SW480 (cell line): Measurements from ENCODE around the gene RCSD1.
A peak's percentile ranks its signal among the peaks of the same experiment; 100 is the strongest.

Source experiments
- DNase-seq: peaks from one replicate; pipeline ENCODE4 v3.0.0-alpha.2; 2016; ENCODE audit warnings: low spot score

Gene RCSD1

GRCh38 chr1:167693425-167694045, 63.5 kb downstream of the RCSD1 start:
- DNase-seq, result no peak

GRCh38 chr1:167694691-167695090, 64.7 kb downstream of the RCSD1 start:
- no peak for DNase-seq

GRCh38 chr1:167695147-167695546, 65.1 kb downstream of the RCSD1 start:
- no peak for DNase-seq

GRCh38 chr1:167695756-167696561, 65.9 kb downstream of the RCSD1 start:
- DNase-seq, result no peak

GRCh38 chr1:167697667-167698141, 67.7 kb downstream of the RCSD1 start:
- DNase-seq, result no peak

- DNase-seq, result no peak
Observed at GRCh38 chr1:167698313-167698712, 68.3 kb downstream of the RCSD1 start.

- DNase-seq, result no peak
Observed at GRCh38 chr1:167701510-167701909, 71.5 kb downstream of the RCSD1 start.

GRCh38 chr1:167703557-167703956, 73.5 kb downstream of the RCSD1 start:
- no peak for DNase-seq

GRCh38 chr1:167704715-167705114, 74.7 kb downstream of the RCSD1 start:
- DNase-seq, result no peak

GRCh38 chr1:167705250-167705649, 75.2 kb downstream of the RCSD1 start:
- DNase-seq, result no peak

GRCh38 chr1:167706363-167706762, 76.3 kb downstream of the RCSD1 start:
- no peak for DNase-seq

- no peak for DNase-seq
Observed at GRCh38 chr1:167706931-167707877, 77.2 kb downstream of the RCSD1 start.

- DNase-seq, result no peak
Observed at GRCh38 chr1:167707942-167708341, 77.9 kb downstream of the RCSD1 start.

GRCh38 chr1:167708940-167709389, 78.9 kb downstream of the RCSD1 start:
- DNase-seq, result no peak

GRCh38 chr1:167710836-167711235, 80.8 kb downstream of the RCSD1 start:
- DNase-seq, result no peak

GRCh38 chr1:167711797-167712196, 81.8 kb downstream of the RCSD1 start:
- no peak for DNase-seq

GRCh38 chr1:167713330-167714081, 83.5 kb downstream of the RCSD1 start:
- DNase-seq, result no peak

- no peak for DNase-seq
Observed at GRCh38 chr1:167714098-167714438, 84.0 kb downstream of the RCSD1 start.

- DNase-seq, result peak; percentile 89
Observed at GRCh38 chr1:167714439-167715156, 84.6 kb downstream of the RCSD1 start.

- peak; percentile 86 for DNase-seq
Observed at GRCh38 chr1:167715157-167715999, 85.3 kb downstream of the RCSD1 start.
